CD4-positive, alpha-beta T cell treated with Interleukin-2 at 100 ng/mL for 4 hours (primary cell): ENCODE data around the gene PUDP.
A peak's percentile ranks its signal among the peaks of the same experiment; 100 is the strongest.

Experiments
- DNase-seq: peaks from one replicate; pipeline ENCODE4 v3.0.0-alpha.2; 2020; ENCODE audit warnings: low spot score

Gene PUDP

GRCh38 chrX:7146703-7147412 lies 1.1 kb downstream of the PUDP start:
- DNase-seq, result peak; percentile 8

GRCh38 chrX:7146020-7146702 lies 1.8 kb downstream of the PUDP start:
- DNase-seq, result no peak

GRCh38 chrX:7145454-7145853 lies 2.5 kb downstream of the PUDP start:
- DNase-seq, result no peak

DNA sequence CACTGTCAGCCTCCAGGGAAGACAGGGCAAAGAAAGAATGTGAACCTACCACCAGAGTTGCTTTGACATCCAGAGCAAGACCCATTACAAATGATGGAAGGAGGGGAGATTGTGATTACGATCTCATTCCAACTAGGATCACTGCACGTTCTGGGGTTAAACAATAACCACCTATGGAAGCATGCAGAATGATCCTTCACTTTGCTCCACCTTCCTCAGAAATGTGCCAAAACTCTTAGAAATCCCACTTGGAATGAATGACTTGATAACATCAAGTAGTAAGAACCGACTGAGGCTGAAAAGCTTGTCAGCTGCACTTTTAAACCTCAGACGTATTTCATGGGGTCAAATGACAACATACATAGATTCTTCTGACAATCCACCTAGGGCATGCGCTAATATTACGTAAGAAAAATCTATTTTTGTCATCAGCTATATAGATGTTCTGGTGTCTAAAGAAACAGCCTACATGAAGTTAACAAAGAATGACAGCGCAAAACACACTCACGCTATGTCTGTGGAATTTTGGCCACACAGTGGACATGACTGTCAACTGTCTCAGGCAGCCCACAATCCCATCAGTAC lies 3.9 kb downstream of the PUDP start:
- no peak for DNase-seq

DNA sequence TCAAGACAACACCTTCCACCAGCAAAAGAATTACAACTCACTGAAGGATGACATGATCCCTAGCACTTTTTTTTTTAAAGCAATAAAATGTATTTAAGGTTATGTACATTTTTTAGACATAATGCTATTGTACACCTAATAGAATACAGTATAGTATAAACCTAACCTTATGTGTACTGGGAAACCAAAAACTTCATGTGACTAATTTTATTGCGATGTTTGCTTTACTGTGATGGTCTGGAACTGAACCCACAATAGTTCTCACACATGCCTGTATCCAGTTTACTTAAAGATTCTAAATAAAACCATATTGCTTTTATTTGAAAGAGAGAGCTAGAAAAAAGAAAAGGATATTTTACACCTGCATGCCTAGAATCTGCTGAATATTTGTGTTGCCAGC lies 4.9 kb downstream of the PUDP start:
- DNase-seq, result no peak

GRCh38 chrX:7139202-7140081 lies 8.5 kb downstream of the PUDP start:
- no peak for DNase-seq

DNA sequence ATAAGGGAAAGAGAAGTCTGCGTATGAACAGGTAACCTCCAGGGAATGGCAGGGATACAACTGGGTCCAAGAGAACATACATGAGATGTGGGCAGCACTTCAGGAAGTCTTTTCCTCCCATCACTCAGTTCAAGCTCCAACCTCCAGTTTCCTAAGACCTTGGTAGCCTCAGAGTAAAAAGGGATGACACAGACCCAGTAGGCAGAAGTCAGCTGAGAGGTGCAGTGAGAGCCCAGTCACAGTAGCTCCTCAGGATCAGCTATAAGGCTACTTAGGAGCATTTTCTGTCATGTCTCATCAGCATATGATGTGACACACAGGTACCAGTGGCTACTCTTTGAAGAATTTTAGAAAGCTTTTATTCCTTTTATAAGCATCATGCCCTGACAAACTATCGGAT lies 13.0 kb downstream of the PUDP start:
- DNase-seq, result no peak

GRCh38 chrX:7133050-7133440 lies 14.9 kb downstream of the PUDP start:
- no peak for DNase-seq

- peak; percentile 19 for DNase-seq
Measured at GRCh38 chrX:7132335-7133049, 15.5 kb downstream of the PUDP start.

DNA sequence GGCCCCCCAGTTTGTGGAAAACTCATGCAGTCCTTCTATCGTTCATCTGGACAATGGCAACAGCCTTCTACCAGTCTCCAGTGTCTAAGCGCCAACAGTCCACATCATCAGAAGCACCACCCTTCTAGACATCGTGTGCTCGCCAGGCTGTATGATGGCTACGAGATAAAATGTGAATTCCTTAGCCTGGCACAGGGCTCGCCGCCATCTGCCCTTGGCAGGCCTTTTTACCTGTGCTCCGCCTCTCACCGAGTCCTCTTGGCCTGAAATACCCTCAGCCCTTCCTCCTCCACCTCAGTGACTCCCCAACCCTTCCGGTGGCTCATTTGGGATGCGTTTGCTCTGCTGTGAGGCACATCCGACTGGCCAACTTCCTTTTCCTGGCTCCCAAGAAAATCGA lies 16.3 kb downstream of the PUDP start:
- DNase-seq, result no peak

- DNase-seq, result no peak
Measured at GRCh38 chrX:7127056-7127455, 20.9 kb downstream of the PUDP start.

- no peak for DNase-seq
Measured at GRCh38 chrX:7120878-7121219, 27.1 kb downstream of the PUDP start.

DNA sequence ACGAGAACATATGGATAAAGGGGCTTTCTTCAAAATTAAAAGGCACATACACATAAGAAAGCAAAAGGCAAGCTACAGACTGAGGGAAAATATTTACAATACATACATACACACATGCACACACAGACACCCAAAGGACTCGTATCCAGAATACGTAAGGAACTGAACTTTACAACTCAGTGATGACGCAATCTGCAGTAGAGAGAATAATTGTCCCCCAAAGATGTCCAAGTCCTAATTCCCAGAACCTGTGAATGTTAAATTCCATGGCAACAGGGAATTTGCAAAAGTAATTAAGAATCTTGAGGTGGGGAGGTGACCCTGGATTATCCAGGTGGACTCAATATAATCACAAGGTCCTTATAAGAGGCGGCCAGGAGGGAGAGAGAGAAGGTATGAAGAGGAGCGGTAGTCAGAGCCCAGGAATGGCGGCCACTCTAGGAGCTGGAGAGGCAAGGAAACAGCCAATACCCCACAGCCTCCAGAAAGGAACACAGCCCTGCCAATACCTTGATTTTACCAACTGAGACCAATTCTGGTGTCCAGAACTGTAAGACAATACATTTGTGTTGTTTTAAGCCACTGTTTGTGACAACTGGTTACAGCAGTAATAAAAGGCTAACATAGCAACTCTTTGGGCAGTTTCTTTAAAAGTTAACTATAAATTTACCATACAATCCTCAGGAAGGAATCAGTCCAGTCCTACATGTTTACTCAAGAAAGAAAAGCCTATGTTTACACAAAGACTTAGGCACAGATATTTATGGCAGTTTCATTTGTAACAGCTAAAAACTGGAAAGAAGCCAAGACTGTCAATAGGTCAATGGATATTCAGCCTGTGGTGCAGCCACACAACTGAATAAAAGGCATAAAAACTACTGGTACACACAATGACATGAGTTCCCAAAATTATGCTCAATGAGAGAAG lies 27.7 kb downstream of the PUDP start:
- no peak for DNase-seq

GRCh38 chrX:7117587-7117986 lies 30.4 kb downstream of the PUDP start:
- DNase-seq, result no peak

GRCh38 chrX:7116081-7116480 lies 31.9 kb downstream of the PUDP start:
- DNase-seq, result no peak

GRCh38 chrX:7115557-7115956 lies 32.4 kb downstream of the PUDP start:
- DNase-seq, result no peak

DNA sequence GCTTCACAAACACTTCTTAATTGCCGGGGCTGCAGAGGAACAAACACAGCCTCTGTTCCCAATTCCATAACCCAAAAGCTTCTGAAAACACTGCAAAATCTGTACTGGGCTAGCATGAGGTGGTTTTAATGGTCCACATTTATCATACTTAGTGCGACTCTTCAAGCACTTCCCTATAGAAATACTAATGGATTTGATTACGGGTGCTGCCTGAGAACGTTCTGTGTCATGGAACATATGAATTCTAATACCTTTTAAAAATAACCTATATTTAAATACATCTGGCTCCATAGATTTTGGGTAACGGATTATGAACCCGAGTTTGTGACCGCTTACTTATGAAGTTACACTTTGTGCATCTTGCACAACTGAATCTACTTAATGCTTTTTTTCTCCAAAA lies 35.9 kb downstream of the PUDP start:
- no peak for DNase-seq

GRCh38 chrX:7111518-7111917 lies 36.4 kb downstream of the PUDP start:
- no peak for DNase-seq

GRCh38 chrX:7110821-7111276 lies 37.1 kb downstream of the PUDP start:
- DNase-seq, result no peak

- no peak for DNase-seq
Measured at GRCh38 chrX:7109838-7110793, 37.8 kb downstream of the PUDP start.
